K562 (cell line): ENCODE results near the gene SUMF2. TPM values are rescaled to one million over a fixed set of nuclear protein-coding genes. Genes with fewer than 3 reads are reported as not detected.

Experiments used
- DEAF1 ChIP-seq: fragments of 450-650 bp; formaldehyde crosslinking; IDR thresholded peaks from 2 replicates; pipeline ENCODE4 v1.4.0; 2020; ENCODE audit warnings: mild to moderate bottlenecking, moderate library complexity
- GATA2 ChIP-seq: sonication (generic); formaldehyde crosslinking; IDR thresholded peaks from 2 replicates; pipeline ENCODE4 v1.4.0; 2020; ENCODE audit warnings: mild to moderate bottlenecking, missing genetic modification reagents
- LEF1 ChIP-seq: fragments of 450-650 bp; IDR thresholded peaks from 2 replicates; pipeline ENCODE4 v1.6.1; 2016; ENCODE audit warnings: mild to moderate bottlenecking
- MLLT1 ChIP-seq, 2 experiments: fragments of 450-650 bp; IDR thresholded peaks; 2 replicates each; pipeline ENCODE4 v1.6.1; 2016
- NFATC3 ChIP-seq: fragments of 450-650 bp; IDR thresholded peaks from 2 replicates; pipeline ENCODE4 v1.6.1; 2017; ENCODE audit warnings: mild to moderate bottlenecking
- NRF1 ChIP-seq, 2 experiments: fragments of 450-650 bp; IDR thresholded peaks in 1 of 2; conservative IDR thresholded peaks in 1 of 2; 2 replicates each; pipeline ENCODE4 v1.6.1; 2014; ENCODE audit warnings: mild to moderate bottlenecking in 2 of 2
- SAP30 ChIP-seq: fragments of 200-600 bp; sonication (generic); IDR thresholded peaks from 2 replicates; pipeline ENCODE4 v1.6.1; 2012; ENCODE audit warnings: borderline replicate concordance, low read depth, mild to moderate bottlenecking, moderate library complexity, low read length, control low read depth, inconsistent platforms; ENCODE audit not compliant: insufficient read depth, poor library complexity, severe bottlenecking
- SOX6 ChIP-seq: fragments of 450-650 bp; IDR thresholded peaks from 2 replicates; pipeline ENCODE4 v1.6.1; 2014; ENCODE audit warnings: mild to moderate bottlenecking
- SRSF7 ChIP-seq: fragments of 200-400 bp; formaldehyde crosslinking; optimal IDR thresholded peaks from 2 replicates; pipeline ENCODE3; 2017; ENCODE audit warnings: mild to moderate bottlenecking, low read depth, low read length
- TAL1 ChIP-seq: fragments of 450-650 bp; IDR thresholded peaks from 2 replicates; pipeline ENCODE4 v1.6.1; 2016; ENCODE audit warnings: mild to moderate bottlenecking
- ZNF197 ChIP-seq: fragments of 200-800 bp; sonication (Bioruptor generic); IDR thresholded peaks from 2 replicates; pipeline ENCODE4 v1.6.1; 2016; ENCODE audit warnings: low read depth, missing genetic modification characterization, missing compliant biosample characterization
- ZNF407 ChIP-seq: fragments of 450-650 bp; IDR thresholded peaks from 2 replicates; pipeline ENCODE4 v1.6.1; 2016; ENCODE audit warnings: low read depth
- polyA plus RNA-seq, 8 experiments: library from polyadenylated mRNA; depleted of rRNA in 4 of 8; stranded (reverse) in 5 of 8; unstranded in 3 of 8; fragments of >200 nt; fragmentation: Nextera tagmentation in 2 of 8; fragmentation: Illumina TruSeq in 1 of 8; extraction: Ambion mirVana in 2 of 8; extraction: Trizol in 1 of 8; gene quantifications; 2 replicates each; pipeline versions ENCODE4 v1.2.1 to v1.2.3, GENCODE V29; 2011 to 2014; ENCODE audit warnings: inconsistent platforms in 1 of 8, missing spikeins in 1 of 8
- total RNA-seq, 7 experiments: library from RNA; depleted of rRNA in 6 of 7; stranded (reverse); fragments of >200 nt in 6 of 7; fragmentation: Illumina TruSeq in 2 of 7; extraction: Trizol in 2 of 7; gene quantifications; 2 replicates each; pipeline versions ENCODE4 v1.2.1 to v1.2.3, GENCODE V29; 2011 to 2021; ENCODE audit warnings: low replicate concordance in 1 of 7

SUMF2 gene
- total and polyA plus RNA-seq, 9 of the 15 experiments (the other 6 are each of a cell fraction or from before 2014, with no cell fraction given): 39.0 to 113 (median 67.7) TPM

- TF ChIP-seq ZNF407 (no peak), NRF1 (conservative IDR thresholded peaks at IDR 0.05 in 1 of 2, IDR thresholded peaks at IDR 0.05 in 1 of 2) (peak; percentile 51 to 59), SRSF7 (no peak), ZNF197 (CRISPR knock-in tag) (0 out of 2 replicates have a peak, but pooled peaks have one; percentile 42), LEF1 (peak; percentile 67), GATA2 (CRISPR knock-in tag) (peak; percentile 78), TAL1 (peak; percentile 25; the same call in 1 of the 2 replicates), SAP30 (peak; percentile 36), NFATC3 (0 out of 2 replicates have a peak, but pooled peaks have one; percentile 42), DEAF1 (0 out of 2 replicates have a peak, but pooled peaks have one; percentile 10), SOX6 (peak; percentile 60; the same call in 1 of the 2 replicates), MLLT1 (IDR thresholded peaks at IDR 0.05) (peak; percentile 16 to 49; a peak in 1 of 4 replicates)
Observed at GRCh38 chr7:56033671-56034432, 30.2 kb upstream of the SUMF2 start (continued).
